ENCODE results near the gene AP3D1.

The AP3D1 gene

DNA sequence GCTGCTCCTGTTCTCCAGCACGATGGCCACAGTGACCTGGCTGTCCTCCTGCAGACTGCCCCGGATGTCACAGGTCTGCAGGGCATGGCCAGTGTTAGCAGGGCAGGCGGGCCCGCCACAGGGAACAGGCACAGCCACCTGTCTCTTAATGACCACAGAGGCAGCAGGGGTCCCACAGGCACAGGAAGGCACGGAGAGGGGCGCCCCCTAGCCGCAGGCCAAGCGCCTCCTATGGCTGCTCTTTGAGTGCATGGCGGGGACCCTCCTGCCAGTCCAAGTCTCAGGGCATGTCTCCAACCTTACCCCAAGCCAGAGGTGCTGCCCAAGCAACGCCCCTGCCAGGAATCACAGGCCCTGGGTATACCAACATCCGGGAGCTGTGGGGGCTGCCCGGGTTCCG is 40.5 kb downstream of the AP3D1 start:
- DNase-seq (ENCODE audit: low read depth) = no peak
- H3K4me3 ChIP-seq (ENCODE audit: low read depth, low read length) = no peak overlapping the region
- TF ChIP-seq, protein P1, sequence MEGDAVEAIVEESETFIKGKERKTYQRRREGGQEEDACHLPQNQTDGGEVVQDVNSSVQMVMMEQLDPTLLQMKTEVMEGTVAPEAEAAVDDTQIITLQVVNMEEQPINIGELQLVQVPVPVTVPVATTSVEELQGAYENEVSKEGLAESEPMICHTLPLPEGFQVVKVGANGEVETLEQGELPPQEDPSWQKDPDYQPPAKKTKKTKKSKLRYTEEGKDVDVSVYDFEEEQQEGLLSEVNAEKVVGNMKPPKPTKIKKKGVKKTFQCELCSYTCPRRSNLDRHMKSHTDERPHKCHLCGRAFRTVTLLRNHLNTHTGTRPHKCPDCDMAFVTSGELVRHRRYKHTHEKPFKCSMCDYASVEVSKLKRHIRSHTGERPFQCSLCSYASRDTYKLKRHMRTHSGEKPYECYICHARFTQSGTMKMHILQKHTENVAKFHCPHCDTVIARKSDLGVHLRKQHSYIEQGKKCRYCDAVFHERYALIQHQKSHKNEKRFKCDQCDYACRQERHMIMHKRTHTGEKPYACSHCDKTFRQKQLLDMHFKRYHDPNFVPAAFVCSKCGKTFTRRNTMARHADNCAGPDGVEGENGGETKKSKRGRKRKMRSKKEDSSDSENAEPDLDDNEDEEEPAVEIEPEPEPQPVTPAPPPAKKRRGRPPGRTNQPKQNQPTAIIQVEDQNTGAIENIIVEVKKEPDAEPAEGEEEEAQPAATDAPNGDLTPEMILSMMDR (conservative IDR thresholded peaks at IDR 0.05; ENCODE audit: low read depth, low read length) = peak; percentile 20

DNA sequence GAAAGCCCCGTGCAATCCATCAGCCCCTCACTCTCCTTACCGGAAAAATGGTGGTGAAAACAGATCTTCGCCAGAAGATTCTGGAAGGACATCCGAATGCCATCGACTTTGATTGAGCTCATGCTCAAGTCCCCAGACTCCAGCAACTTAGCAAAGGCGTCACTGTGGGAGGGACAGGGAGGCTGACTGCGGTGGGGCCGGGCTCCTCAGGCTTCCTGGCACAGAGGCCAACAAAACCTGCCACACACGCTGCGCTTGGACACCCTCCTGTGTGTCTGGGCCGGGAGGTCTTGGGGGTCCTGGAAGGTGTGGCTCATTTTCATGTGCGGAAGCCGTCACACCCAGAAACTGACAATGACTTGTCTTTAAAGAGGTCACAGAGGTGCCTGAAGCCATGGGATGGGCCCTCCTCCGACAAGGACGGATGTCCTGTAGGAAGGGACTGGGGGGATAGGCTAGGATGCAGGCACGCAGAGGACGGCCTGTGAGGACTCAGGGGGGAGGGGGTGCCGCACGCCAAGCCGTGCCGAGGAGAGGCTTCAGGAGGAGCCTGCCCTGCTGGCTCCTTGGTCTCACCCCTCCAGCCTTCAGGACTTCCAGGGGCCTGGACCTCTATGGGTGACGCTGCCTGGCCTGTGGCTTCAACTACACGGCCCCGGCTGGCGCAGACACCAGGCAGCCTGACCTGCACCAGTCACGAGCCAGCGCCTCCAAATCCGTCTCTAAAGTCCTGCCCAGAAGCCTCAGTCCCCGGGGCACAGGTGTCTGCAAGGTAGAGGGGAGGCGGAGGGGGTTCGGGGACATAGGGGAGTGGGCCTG is 42.1 kb downstream of the AP3D1 start:
- TF ChIP-seq, protein P1 (conservative IDR thresholded peaks at IDR 0.05; ENCODE audit: low read depth, low read length) = no peak
- DNase-seq (ENCODE audit: low read depth) = no peak
- H3K4me3 ChIP-seq (ENCODE audit: low read depth, low read length) = no peak overlapping the region

DNA sequence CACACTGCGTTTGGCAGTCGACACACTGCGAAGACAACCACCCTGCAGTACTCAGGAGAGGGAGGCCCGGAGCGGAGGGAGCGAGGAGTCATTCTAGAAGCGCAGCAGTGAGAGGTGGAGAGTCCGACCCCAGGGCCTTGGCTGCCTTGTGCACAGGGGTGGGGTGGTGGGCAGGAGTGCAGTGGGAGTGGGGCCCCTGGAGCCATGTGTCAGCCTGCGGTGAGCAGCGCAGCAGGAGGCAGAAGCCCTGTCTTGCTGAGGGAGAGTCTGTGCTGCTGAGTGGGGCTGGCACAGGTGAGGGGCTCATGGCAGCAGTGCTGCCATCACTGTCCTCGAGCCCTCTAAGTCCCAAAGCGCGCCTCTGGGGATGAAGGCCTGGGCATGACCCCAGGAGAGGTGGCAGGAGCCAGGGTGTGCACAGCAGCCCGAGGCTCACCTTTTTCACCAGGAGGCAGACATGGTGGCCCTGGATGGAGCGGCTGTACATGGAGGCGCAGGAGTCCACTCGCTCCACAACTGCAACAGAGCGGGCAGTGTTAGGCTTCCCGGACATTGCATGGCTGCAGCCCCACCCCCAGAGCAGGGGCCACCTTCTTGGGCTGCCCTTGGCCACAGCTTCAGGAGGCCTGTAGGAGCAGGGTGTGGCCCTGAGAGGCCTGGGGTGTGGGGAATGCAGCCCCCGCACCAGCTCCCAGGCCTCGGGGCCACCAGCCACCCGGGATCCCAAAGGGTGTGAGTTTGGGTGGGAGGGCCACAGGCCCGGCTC is 42.9 kb downstream of the AP3D1 start:
- DNase-seq (ENCODE audit: low read depth) = no peak
- TF ChIP-seq, protein P1 (conservative IDR thresholded peaks at IDR 0.05; ENCODE audit: low read depth, low read length) = no peak

DNA sequence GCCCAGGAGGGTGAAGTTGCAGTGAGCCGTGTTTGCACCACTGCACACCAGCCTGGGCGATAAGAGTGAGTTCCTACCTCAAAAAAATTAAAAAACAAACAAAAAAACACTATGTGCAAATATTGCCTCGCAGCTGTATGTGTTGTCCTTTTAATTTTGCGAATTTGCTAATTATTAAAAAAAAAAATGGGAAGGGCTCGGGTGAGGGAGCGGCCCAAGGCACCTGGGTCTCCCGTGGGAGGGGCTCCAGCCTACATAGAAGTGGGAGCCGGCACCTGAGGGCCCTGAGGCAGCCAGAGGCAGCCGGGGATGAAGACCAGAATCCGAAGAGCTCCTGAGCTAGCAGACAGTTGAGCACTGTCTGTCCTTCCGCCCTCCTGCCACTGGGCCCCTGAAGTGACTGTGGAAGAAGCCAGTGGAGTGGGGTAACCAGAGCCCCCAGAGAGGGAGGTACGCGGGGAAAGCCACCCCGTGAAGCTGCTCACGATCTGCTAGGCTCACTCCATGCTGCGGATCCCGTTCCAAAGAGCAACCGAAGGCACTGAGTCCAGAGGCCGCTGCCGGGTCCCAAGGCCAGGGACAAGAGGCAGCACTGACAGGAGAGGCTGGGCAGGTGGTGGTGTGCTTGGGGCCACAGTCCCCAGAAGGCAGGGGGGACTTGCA is 48.2 kb downstream of the AP3D1 start:
- DNase-seq (ENCODE audit: low read depth) = no peak

More for the DNA sequence above, 42.9 kb downstream of the AP3D1 start:
- H3K4me3 ChIP-seq (ENCODE audit: low read depth, low read length) = no peak overlapping the region

GRCh38 chr19:2101417-2102335 is 49.7 kb downstream of the AP3D1 start:
- DNase-seq (ENCODE audit: low read depth) = no peak
- H3K4me3 ChIP-seq (ENCODE audit: low read depth, low read length) = no peak overlapping the region
- TF ChIP-seq, protein P1 (conservative IDR thresholded peaks at IDR 0.05; ENCODE audit: low read depth, low read length) = no peak

More for the DNA sequence above, 48.2 kb downstream of the AP3D1 start:
- TF ChIP-seq, protein P1 (conservative IDR thresholded peaks at IDR 0.05; ENCODE audit: low read depth, low read length) = no peak
- H3K4me3 ChIP-seq (ENCODE audit: low read depth, low read length) = no peak overlapping the region

- no peak overlapping the region for H3K4me3 ChIP-seq (ENCODE audit: low read depth, low read length)
- TF ChIP-seq, protein P1 (conservative IDR thresholded peaks at IDR 0.05; ENCODE audit: low read depth, low read length) = no peak
- DNase-seq (ENCODE audit: low read depth) = no peak
Measured at GRCh38 chr19:2100719-2101061, 50.7 kb downstream of the AP3D1 start.
